ENCODE results near the gene SEC61A1.

Gene SEC61A1

DNA sequence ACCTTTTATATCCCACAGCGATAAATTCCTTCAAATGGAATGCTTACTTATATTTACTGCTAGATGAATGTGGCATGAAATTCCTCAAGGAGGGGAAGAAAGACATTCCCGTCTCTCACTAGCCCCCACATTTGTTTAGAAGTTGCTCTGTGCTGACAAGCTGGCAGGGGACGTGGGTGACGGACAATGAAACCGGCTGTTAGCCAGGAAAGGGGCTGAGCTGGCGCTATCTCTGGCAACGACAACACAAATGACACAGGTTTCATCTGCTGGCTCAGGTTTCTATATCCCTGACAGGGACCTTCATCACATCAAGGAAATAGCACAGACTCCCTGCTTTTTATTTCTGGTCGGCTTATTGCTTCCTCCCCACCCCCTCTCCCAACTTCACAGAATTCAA, 55.6 kb downstream of the SEC61A1 start:
- no peak for DNase-seq

DNA sequence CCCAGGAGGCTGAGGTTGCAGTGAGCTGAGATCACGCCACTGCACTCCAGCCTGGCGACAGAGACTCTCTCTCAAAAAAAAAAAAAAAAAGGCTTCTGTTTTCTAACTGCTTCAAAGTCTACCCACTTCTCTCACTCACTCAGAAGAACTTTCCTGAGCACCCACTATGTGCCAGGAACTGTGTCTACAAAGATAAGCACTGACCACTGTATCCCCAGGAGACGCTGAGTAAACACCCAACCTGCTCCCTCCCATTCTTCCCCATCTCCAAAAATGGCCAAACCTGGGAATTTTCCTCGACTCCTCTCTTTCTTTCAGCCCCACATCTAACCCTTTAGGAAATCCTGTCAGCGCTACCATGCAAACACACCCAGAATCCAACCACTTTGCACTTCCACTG, 58.9 kb downstream of the SEC61A1 start:
- no peak for DNase-seq

DNA sequence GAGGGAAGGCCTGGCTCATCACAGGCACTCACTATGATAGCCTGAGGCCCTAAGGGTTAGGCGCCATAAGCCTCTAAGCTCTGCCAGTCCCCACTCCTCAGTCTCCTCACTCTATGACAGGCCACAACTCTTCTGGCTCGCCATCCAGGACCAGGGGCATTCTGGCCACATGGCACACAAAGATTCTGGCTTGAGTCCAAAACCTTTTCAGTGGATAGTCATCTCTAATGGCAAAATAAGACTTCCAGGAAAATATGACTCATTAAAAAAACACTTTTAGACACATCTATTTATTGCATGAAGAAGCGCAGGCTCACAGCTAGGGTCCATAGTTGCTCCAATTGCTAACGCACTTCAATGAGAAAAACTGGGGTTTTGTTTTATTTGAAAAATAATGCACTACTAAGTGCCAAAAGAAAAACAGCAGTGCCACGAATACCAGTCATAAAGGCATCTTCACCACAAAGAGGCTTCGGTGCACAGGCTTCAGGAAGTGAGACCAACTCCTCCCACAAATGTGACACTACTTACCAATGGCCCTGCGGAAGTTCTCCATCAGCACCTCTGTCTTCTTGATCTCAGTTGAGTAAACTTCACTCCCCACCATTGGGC, 60.2 kb downstream of the SEC61A1 start:
- DNase-seq, result no peak

DNA sequence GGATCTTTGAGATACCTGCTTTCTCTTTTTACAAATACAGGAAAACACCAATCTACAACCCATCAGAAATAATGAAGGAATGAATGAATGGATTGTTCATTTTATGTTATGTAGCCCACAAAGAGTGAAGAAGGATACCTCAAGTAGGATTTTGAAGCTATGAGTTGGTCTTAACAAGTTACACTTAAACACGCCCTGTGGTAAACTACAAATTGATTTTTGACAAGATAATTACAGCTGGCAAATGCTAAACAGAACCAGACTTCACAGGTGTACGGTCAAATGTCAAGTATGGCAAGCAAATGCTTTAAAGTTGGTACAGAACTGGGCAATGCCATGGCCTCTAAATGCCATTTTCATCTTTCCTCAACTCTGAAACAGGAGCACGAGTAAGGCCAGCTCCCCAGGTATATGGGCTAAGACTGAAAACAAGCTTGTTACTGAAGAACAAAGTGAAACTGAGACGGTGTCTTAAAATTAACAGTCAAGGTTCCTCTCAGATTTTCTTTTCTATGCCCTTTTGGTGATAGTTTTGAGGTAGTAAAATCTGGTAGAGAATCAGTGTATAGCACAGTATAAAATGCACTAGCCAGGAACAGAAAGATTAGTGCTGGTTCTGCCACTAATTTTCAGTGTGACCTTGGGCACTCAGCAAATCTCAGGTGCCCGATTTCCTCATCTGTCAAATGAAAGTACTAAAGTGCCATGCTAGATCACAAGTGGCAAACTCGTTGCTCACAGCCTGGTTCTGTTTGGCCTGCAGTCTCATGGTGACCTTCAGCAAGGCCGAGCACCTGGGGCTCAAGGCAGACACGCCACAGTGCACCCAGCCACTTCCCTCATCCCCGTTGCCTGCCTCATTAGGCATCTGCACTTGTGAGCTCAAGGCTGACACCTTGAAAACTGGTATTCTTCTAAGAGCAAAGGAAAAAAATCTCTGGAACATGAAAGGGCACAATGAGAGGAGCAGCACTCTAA, 61.9 kb downstream of the SEC61A1 start:
- no peak for DNase-seq
